Kidney (tissue), 14 donors: ENCODE results near the gene CPB1. TPM values are rescaled to one million over a fixed set of nuclear protein-coding genes. Genes with fewer than 3 reads are reported as not detected.

Experiments
- DNase-seq, 5 donors: peaks; one replicate each; pipeline ENCODE4 v3.0.0-alpha.2; 2013 to 2020
- FAIRE-seq: peaks from 2 replicates; lab custom pipeline; 2012; peaks lifted over from hg19 to GRCh38; lab: Jason Lieb, UNC
- H3K27ac ChIP-seq, 2 donors: one replicate each; pipeline ENCODE4 v1.7.0; 2013; ENCODE audit warnings: low read depth in 2 of 2, low read length in 2 of 2, inconsistent platforms in 1 of 2
- H3K27me3 ChIP-seq: one replicate; pipeline ENCODE4 v1.7.1; 2013; ENCODE audit warnings: low read length, inconsistent platforms; ENCODE audit not compliant: control insufficient read depth, insufficient read depth
- H3K36me3 ChIP-seq, 3 donors: one replicate each; pipeline versions ENCODE4 v1.7.0 to v1.7.1; 2013; ENCODE audit warnings: low read length in 3 of 3, control low read depth in 1 of 3, inconsistent platforms in 1 of 3; ENCODE audit not compliant: insufficient read depth in 3 of 3, control insufficient read depth in 2 of 3
- H3K4me1 ChIP-seq, 3 donors: one replicate each; pipeline versions ENCODE4 v1.7.0 to v1.7.1; 2013; ENCODE audit warnings: low read length in 3 of 3, inconsistent platforms in 1 of 3, low read depth in 1 of 3; ENCODE audit not compliant: control insufficient read depth in 2 of 3, insufficient read depth in 2 of 3
- H3K4me3 ChIP-seq, 3 donors: one replicate each; pipeline versions ENCODE4 v1.7.0 to v1.8.1; 2013; ENCODE audit warnings: low read length in 3 of 3, control low read depth in 1 of 3, inconsistent platforms in 1 of 3
- H3K9ac ChIP-seq, 3 donors: one replicate each; pipeline versions ENCODE4 v1.7.0 to v1.7.1; 2013; ENCODE audit warnings: low read length in 3 of 3, control low read depth in 1 of 3, inconsistent platforms in 1 of 3
- H3K9me3 ChIP-seq, 3 donors: one replicate each; pipeline versions ENCODE4 v1.7.0 to v1.7.1; 2013; ENCODE audit warnings: low read length in 3 of 3, control low read depth in 1 of 3, inconsistent platforms in 1 of 3; ENCODE audit not compliant: control insufficient read depth in 2 of 3, insufficient read depth in 1 of 3
- CTCF ChIP-seq: IDR thresholded peaks from 3 replicates; pipeline ENCODE4 v1.5.1; 2012; ENCODE audit warnings: mild to moderate bottlenecking, moderate library complexity, borderline replicate concordance; ENCODE audit not compliant: insufficient read depth; ENCODE audit errors: extremely low read depth
- intact Hi-C: fragments of 100-400 bp; cut with DNase I; formaldehyde crosslinking; loops from one replicate; pipeline ENCODE4 v1.11.1; 2022
- polyA plus RNA-seq: library from polyadenylated mRNA; stranded (reverse); fragments of 350-450 nt; fragmentation: Illumina TruSeq; extraction: RNeasy Lipid Tissue Mini Kit (QIAGEN cat#74804); gene quantifications from one replicate; pipeline ENCODE4 v1.2.3, GENCODE V29; 2014; ENCODE audit warnings: low read depth, low replicate concordance; ENCODE audit not compliant: insufficient read depth
- total RNA-seq: library from RNA; stranded (reverse); fragmentation: NEBNext Ultra II Directional; extraction: Animal tissue kit (Norgen Biotek cat#: 25700); gene quantifications from one replicate; pipeline ENCODE4 v1.2.1, GENCODE V29; 2021
- donor health status: control.
- donor health status: control.
- donor health status: control.
- donor health status: control.
- donor health status: control.
- donor health status: DM: yes; HTN: yes; CAD: no.
- donor health status: Normal renal cell carcinoma (clear cell type).

The CPB1 gene
- total and polyA plus RNA-seq, 2 donors from 2014 or later = 0.41 TPM; not detected in 1

GRCh38 chr3:148796799-148797198 is 30.8 kb upstream of the CPB1 start:
- intact Hi-C loops = no loop called here
- Histone ChIP-seq H3K9me3 (no peaks in the 10 kb centered on the region), H3K27ac (no peak overlapping the region), H3K27me3 (no peaks in the 10 kb centered on the region), H3K4me1 (no peaks in the 10 kb centered on the region), H3K4me3 (no peak overlapping the region), H3K36me3 (no peaks in the 10 kb centered on the region), H3K9ac (no peak overlapping the region)
- DNase-seq = no peak
- FAIRE-seq = no peak
- no peak for TF ChIP-seq CTCF

GRCh38 chr3:148797795-148798194 is 29.8 kb upstream of the CPB1 start:
- Histone ChIP-seq H3K36me3 (no peaks in the 10 kb centered on the region), H3K27me3 (no peaks in the 10 kb centered on the region), H3K9me3 (no peaks in the 10 kb centered on the region), H3K27ac (no peak overlapping the region), H3K4me1 (no peaks in the 10 kb centered on the region), H3K4me3 (no peak overlapping the region), H3K9ac (no peak overlapping the region)
- FAIRE-seq = no peak
- no peak for TF ChIP-seq CTCF
- no peak for DNase-seq
- intact Hi-C loops = no loop called here

GRCh38 chr3:148800414-148800813 is 27.2 kb upstream of the CPB1 start:
- no peak for TF ChIP-seq CTCF
- H3K36me3 ChIP-seq = no peaks in the 10 kb centered on the region
- H3K4me3 ChIP-seq = no peak overlapping the region
- no peak overlapping the region for H3K9ac ChIP-seq
- intact Hi-C loops = no loop called here
- no peaks in the 10 kb centered on the region for H3K9me3 ChIP-seq
- H3K27ac ChIP-seq = no peak overlapping the region
- no peaks in the 10 kb centered on the region for H3K4me1 ChIP-seq
- no peaks in the 10 kb centered on the region for H3K27me3 ChIP-seq
- DNase-seq (no peak), FAIRE-seq (no peak)

GRCh38 chr3:148809835-148810234 is 17.8 kb upstream of the CPB1 start:
- Histone ChIP-seq H3K9ac (no peak overlapping the region), H3K27ac (no peak overlapping the region), H3K4me1 (no peaks in the 10 kb centered on the region), H3K36me3 (no peaks in the 10 kb centered on the region), H3K4me3 (no peak overlapping the region), H3K27me3 (no peaks in the 10 kb centered on the region), H3K9me3 (no peaks in the 10 kb centered on the region)
- TF ChIP-seq CTCF = no peak
- no peak for DNase-seq
- no peak for FAIRE-seq
- intact Hi-C loops = no loop called here
